Testis (tissue), 3 donors: ENCODE measurements around the gene ZNF587. TPM values are rescaled to one million over a fixed set of nuclear protein-coding genes. Genes with fewer than 3 reads are reported as not detected.
"Not testable (repeated sequence)": the region's sequence is repeated elsewhere in the genome, so short reads cannot be mapped to it uniquely, and the experiment has no call there.

Experiments used
- DNase-seq: peaks from one replicate; pipeline ENCODE4 v3.0.0-alpha.2; 2019
- H3K27ac ChIP-seq, 2 donors: fragments of 200-600 bp; sonication (generic); one replicate each; pipeline ENCODE4 v1.5.1; 2019
- H3K27me3 ChIP-seq: fragments of 200-600 bp; sonication (generic); one replicate; pipeline ENCODE4 v1.5.1; 2019
- H3K36me3 ChIP-seq: fragments of 200-600 bp; sonication (generic); one replicate; pipeline ENCODE4 v1.5.1; 2017; ENCODE audit warnings: low read depth; ENCODE audit errors: missing control alignments
- H3K4me1 ChIP-seq: fragments of 200-600 bp; sonication (generic); one replicate; pipeline ENCODE4 v1.5.1; 2019
- H3K4me3 ChIP-seq, 2 donors: fragments of 200-600 bp; sonication (generic); one replicate each; pipeline ENCODE4 v1.5.1; 2017 to 2019
- H3K9me3 ChIP-seq: fragments of 200-600 bp; sonication (generic); one replicate; pipeline ENCODE4 v1.5.1; 2017
- POLR2A ChIP-seq: fragments of 450-650 bp; IDR thresholded peaks from one replicate; pipeline ENCODE4 v1.6.1; 2017; ENCODE audit warnings: antibody characterized with exemption, mild to moderate bottlenecking, moderate library complexity
- WGBS, 2 donors: methylation state at CpG; one replicate each; pipeline ENCODE4 v1.1.5; 2018; 5-methylcytosine and 5-hydroxymethylcytosine counted together
- intact Hi-C: fragments of 100-400 bp; cut with DNase I; formaldehyde crosslinking; loops from one replicate; pipeline ENCODE4 v1.15.1; 2023; ENCODE audit warnings: low total_unique reads
- polyA plus RNA-seq: library from polyadenylated mRNA; stranded (reverse); fragments of 350-450 nt; fragmentation: Illumina TruSeq; extraction: RNeasy Lipid Tissue Mini Kit (QIAGEN cat#74804); gene quantifications from one replicate; pipeline ENCODE4 v1.2.3, GENCODE V29; 2014; ENCODE audit warnings: low read depth, low replicate concordance; ENCODE audit not compliant: insufficient read depth
- total RNA-seq, 2 donors: library from RNA; depleted of rRNA; stranded (reverse); fragments of >200 nt; gene quantifications; one replicate each; pipeline ENCODE4 v1.2.3, GENCODE V29; 2016
- TF ChIP-seq, protein P1 (sequence below), 3 experiments: fragments of 450-650 bp in 2 of 3; fragments of 200-600 bp in 1 of 3; sonication (generic) in 1 of 3; IDR thresholded peaks; one replicate each; pipeline ENCODE4 v1.5.1; 2016 to 2019; ENCODE audit warnings: antibody characterized with exemption in 3 of 3, mild to moderate bottlenecking in 2 of 3, moderate library complexity in 1 of 3

ZNF587 gene
- total and polyA plus RNA-seq, 3 donors from 2014 or later = 21.4 to 31.2 (median 30.8) TPM

DNA sequence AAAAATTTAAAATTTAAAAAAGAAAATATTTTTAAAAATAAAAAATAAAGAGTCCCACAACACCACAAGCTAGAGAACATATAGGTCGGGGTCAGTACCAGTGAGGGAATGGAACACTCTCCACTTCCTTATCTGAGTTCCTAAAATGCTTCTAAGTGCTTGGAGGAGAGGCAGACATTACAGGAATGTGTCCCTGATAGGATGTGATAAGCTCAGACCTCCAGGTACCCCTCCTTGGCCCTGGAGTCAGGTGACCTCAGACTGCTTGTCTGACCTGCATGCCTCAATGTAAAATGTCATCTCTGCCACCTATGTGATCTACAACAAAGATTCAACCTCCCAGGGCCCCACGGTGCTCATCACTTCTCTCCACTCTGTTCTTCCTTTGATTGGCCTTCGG lies 36.4 kb downstream of the ZNF587 start:
- Histone ChIP-seq H3K4me3 (no peak overlapping the region), H3K27me3 (no peaks in the 10 kb centered on the region), H3K4me1 (peaks cover 2% of the 10 kb centered on the region), H3K9me3 (no peaks in the 10 kb centered on the region), H3K27ac (no peak overlapping the region), H3K36me3 (no peaks in the 10 kb centered on the region)
- TF ChIP-seq, protein P1, sequence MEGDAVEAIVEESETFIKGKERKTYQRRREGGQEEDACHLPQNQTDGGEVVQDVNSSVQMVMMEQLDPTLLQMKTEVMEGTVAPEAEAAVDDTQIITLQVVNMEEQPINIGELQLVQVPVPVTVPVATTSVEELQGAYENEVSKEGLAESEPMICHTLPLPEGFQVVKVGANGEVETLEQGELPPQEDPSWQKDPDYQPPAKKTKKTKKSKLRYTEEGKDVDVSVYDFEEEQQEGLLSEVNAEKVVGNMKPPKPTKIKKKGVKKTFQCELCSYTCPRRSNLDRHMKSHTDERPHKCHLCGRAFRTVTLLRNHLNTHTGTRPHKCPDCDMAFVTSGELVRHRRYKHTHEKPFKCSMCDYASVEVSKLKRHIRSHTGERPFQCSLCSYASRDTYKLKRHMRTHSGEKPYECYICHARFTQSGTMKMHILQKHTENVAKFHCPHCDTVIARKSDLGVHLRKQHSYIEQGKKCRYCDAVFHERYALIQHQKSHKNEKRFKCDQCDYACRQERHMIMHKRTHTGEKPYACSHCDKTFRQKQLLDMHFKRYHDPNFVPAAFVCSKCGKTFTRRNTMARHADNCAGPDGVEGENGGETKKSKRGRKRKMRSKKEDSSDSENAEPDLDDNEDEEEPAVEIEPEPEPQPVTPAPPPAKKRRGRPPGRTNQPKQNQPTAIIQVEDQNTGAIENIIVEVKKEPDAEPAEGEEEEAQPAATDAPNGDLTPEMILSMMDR (IDR thresholded peaks at IDR 0.05) = no peak
- TF ChIP-seq POLR2A = no peak
- no peak for DNase-seq
- intact Hi-C loops = no loop called here
- WGBS, 2 donors = 75 to 86% methylated on average over 3 of the region's 3 CpGs

DNA sequence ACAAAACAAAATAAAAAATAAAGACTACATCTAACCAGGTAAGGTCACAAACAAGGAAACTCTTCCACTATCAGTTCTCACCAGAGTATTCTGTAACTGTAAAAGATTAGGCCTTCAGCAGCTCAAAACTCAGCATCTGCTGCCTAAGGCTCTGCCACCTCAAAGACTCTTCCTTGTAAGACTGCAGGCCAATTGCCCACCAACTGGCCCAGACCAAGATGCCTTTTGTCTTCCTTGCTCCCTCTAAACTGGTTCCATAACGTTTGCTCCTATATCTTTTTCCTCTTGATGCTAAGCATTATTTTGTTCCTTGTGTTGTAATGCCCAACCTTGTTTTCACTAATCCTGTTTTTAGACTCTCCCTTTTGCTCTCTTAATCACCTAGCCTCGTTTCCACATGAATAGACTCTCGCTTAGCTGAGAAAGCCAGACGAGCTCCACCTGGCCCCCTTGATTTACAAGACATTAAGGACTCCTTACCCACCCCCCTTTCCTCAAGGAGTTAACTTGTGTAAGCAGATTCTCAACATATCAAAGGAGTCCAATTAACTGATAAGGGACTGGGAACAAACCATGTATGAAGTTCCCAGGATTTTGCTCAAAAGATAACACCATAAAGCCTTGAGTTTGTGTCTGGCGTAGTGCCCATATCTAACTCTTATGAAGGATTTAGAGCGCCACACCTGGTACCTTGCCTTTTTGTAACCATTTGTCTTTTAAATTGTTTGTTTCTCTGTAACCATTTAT lies 37.7 kb downstream of the ZNF587 start:
- H3K27me3 ChIP-seq = no peaks in the 10 kb centered on the region
- H3K4me1 ChIP-seq = peaks cover 2% of the 10 kb centered on the region
- H3K27ac ChIP-seq = no peak overlapping the region
- TF ChIP-seq, protein P1 (IDR thresholded peaks at IDR 0.05) = no peak
- TF ChIP-seq POLR2A = no peak
- intact Hi-C loops = no loop called here
- H3K36me3 ChIP-seq = no peaks in the 10 kb centered on the region
- H3K4me3 ChIP-seq = peak overlapping the region in 1 of 2 donors; percentile 91
- H3K9me3 ChIP-seq = no peaks in the 10 kb centered on the region
- 13 to 15% methylated on average over 6 of the region's 6 CpGs for WGBS, 2 donors
- peak; percentile 31 for DNase-seq

DNA sequence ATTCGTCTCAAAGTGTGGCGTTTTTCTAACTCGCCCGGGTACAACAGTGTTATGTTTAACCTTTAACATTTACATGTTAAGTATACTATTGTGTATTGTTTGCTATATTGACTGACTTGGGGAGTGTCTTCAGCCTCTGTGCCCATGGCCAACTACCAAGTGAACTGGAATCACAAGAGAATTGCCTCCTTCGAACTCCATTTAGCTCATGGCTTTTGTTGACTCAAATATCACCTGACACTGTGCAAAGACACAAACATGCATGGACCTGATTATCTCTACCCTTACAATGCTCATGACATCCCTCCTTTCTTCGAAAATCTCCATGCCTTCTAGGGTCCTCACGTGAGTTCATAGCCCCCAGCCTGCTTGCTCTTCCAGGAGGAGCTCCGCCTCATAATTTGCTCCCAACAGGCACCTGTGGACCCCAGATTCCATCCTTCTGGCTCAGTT lies 38.5 kb downstream of the ZNF587 start:
- DNase-seq = no peak
- 6 to 8% methylated on average over 8 of the region's 8 CpGs for WGBS, 2 donors
- H3K9me3 ChIP-seq = no peaks in the 10 kb centered on the region
- TF ChIP-seq, protein P1 (IDR thresholded peaks at IDR 0.05) = no peak
- TF ChIP-seq POLR2A = no peak
- peaks cover 2% of the 10 kb centered on the region for H3K4me1 ChIP-seq
- H3K27ac ChIP-seq = peak overlapping the region; percentile 62 to 77
- H3K4me3 ChIP-seq = peak overlapping the region; percentile 70 to 91
- intact Hi-C loops = no loop called here
- no peaks in the 10 kb centered on the region for H3K36me3 ChIP-seq
- H3K27me3 ChIP-seq = no peaks in the 10 kb centered on the region

DNA sequence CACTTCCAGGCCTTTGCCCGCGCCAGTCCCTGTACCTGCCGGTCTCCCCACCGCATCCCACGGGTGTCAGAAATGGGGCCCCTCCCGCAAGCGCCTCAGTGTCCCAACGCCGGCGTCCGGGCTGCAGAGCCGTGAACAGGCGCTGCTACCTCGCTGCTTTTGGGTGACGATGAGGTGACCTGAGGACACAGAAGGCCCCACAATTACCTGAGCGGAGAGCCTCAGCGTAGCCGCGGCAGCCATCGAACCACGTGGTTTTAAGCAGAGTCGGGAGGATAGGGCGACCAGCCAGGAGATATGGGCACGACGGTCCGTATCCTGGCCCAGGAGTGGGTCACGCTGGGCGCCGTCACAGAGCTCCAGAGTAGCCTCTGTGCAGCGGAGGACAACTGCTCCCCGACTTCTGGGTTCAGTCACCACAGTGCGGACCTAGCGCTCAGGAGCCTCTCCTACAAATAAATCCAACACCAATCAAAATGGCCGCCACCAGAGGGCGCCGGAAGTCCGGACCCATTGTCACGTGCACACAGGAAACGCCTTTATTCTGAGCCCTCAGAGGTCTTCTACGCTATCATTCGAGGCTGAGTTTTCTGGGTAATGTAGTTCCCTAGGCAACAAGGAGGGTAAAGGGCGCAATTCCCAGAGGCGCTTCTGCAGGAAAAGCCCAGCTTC lies 39.0 kb downstream of the ZNF587 start, which contains the start of gene ZNF814:
ZNF814 (minus strand) TSS at position 478 of the 672 bp plus-strand sequence; CDS start at position 243, 235 bp downstream.
- peak within 1 kb of the TSS; percentile 62 to 77 for H3K27ac ChIP-seq
- TF ChIP-seq POLR2A = no peak
- TF ChIP-seq, protein P1 (IDR thresholded peaks at IDR 0.05) = peak; percentile 41 to 52 (median 43)
- intact Hi-C loops = no loop called here

DNA sequence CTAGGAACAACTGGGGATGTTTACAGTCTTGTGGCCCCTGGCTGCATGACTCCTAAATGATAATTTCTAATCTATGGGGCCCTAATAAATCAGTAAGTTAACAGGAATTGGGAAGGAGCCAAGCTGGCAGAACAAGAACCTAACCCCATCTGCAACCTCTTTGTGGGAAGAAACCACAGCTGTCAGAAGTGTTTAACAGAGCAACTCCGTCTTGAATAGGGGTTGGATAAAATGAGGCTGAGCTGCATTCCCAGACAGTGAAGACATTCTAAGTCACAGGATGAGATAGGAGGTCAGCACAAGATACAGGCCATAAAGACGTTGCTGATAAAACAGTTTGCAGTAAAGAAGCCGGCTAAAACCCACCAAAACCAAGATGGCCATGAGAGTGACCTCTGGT lies 41.0 kb downstream of the ZNF587 start:
- H3K9me3 ChIP-seq, H3K36me3 ChIP-seq, DNase-seq, H3K27ac ChIP-seq, H3K4me3 ChIP-seq, intact Hi-C loops, H3K4me1 ChIP-seq, H3K27me3 ChIP-seq: not testable (repeated sequence)
- 22 to 51% methylated on average over 3 of the region's 3 CpGs for WGBS, 2 donors

More for the DNA sequence above, 39.0 kb downstream of the ZNF587 start, which contains the start of gene ZNF814:
- Histone ChIP-seq H3K36me3 (no peaks in the 10 kb centered on the region), H3K27me3 (no peaks in the 10 kb centered on the region), H3K4me1 (peaks cover 2% of the 10 kb centered on the region), H3K4me3 (peak within 1 kb of the TSS; percentile 70 to 91), H3K9me3 (no peaks in the 10 kb centered on the region)
- DNase-seq = peak; percentile 94
- 4 to 5% methylated on average over 17 to 38 of the region's 43 CpGs for WGBS, 2 donors
